GM18519 (cell line): ENCODE measurements around the gene TRIP10.

ENCODE experiments used
- ATAC-seq: cut with Tn5 transposase; IDR thresholded peaks from one replicate; pipeline ENCODE4 v1.9.1; 2021; ENCODE audit warnings: mild to moderate bottlenecking, moderate library complexity; ENCODE audit not compliant: unreplicated experiment, low FRiP score

The TRIP10 gene

GRCh38 chr19:6710273-6711077 lies 29.0 kb upstream of the TRIP10 start:
- ATAC-seq = no peak

- no peak for ATAC-seq
Observed at GRCh38 chr19:6711078-6711361, 28.5 kb upstream of the TRIP10 start.

GRCh38 chr19:6711605-6712004 lies 27.9 kb upstream of the TRIP10 start:
- no peak for ATAC-seq

GRCh38 chr19:6712231-6712630 lies 27.2 kb upstream of the TRIP10 start:
- ATAC-seq = no peak

- ATAC-seq = no peak
Observed at GRCh38 chr19:6712692-6713670, 26.5 kb upstream of the TRIP10 start.

- ATAC-seq = no peak
Observed at GRCh38 chr19:6713773-6714692, 25.4 kb upstream of the TRIP10 start.

- ATAC-seq = no peak
Observed at GRCh38 chr19:6714749-6715555, 24.5 kb upstream of the TRIP10 start.

GRCh38 chr19:6716610-6716970 lies 22.9 kb upstream of the TRIP10 start:
- no peak for ATAC-seq

- ATAC-seq = no peak
Observed at GRCh38 chr19:6717036-6717435, 22.4 kb upstream of the TRIP10 start.

GRCh38 chr19:6717441-6717971 lies 22.0 kb upstream of the TRIP10 start:
- ATAC-seq = no peak

GRCh38 chr19:6718111-6718740 lies 21.3 kb upstream of the TRIP10 start:
- no peak for ATAC-seq

GRCh38 chr19:6718741-6719539 lies 20.5 kb upstream of the TRIP10 start:
- no peak for ATAC-seq

- ATAC-seq = no peak
Observed at GRCh38 chr19:6719540-6719861, 20.0 kb upstream of the TRIP10 start.

GRCh38 chr19:6719992-6720368 lies 19.5 kb upstream of the TRIP10 start:
- no peak for ATAC-seq

GRCh38 chr19:6720369-6721137 lies 18.9 kb upstream of the TRIP10 start, which contains the start of gene C3:
Gene C3, minus strand, starts transcription at chr19:6720650. Its CDS starts 61 bp downstream, at chr19:6720589.
- no peak for ATAC-seq

- no peak for ATAC-seq
Observed at GRCh38 chr19:6721138-6721474, 18.4 kb upstream of the TRIP10 start.

- ATAC-seq = no peak
Observed at GRCh38 chr19:6721773-6722172, 17.7 kb upstream of the TRIP10 start.

GRCh38 chr19:6723108-6723618 lies 16.3 kb upstream of the TRIP10 start:
- ATAC-seq = no peak
